Measurements from ENCODE around the gene RNF217. TPM values are rescaled to one million over a fixed set of nuclear protein-coding genes. Genes with fewer than 3 reads are reported as not detected.

The RNF217 gene
- total RNA-seq, 4 donors from 2014 or later, result 6.0 to 24.3 (median 16.0) TPM

GRCh38 chr6:125009578-125009977 lies 47.3 kb downstream of the RNF217 start:
- H3K4me3 ChIP-seq, result no peak overlapping the region
- peaks cover 0 to 23% (median 8%) of the 10 kb centered on the region in 4 donors for H3K4me1 ChIP-seq
- intact Hi-C loops (cut with DNase I; ENCODE audit: low total_unique reads) (no loop called here), in situ Hi-C loops (cut with MboI; ENCODE audit: low pct_ligation_motif_present in 1 of 4, low pct_unique_long_range_greater_than_20kb in 1 of 4, low sequenced_read_pairs in 3 of 4) (no loop called here)
- DNase-seq, result no peak
- no peaks in the 10 kb centered on the region for H3K9me3 ChIP-seq
- no peak overlapping the region for H3K27ac ChIP-seq
- 44 to 56% methylated on average over 4 of the region's 4 CpGs for WGBS, 2 donors (ENCODE audit: low coverage in 1 of 2)
- no peaks in the 10 kb centered on the region for H3K36me3 ChIP-seq
- H3K27me3 ChIP-seq, result no peaks in the 10 kb centered on the region
- TF ChIP-seq CTCF (IDR thresholded peaks at IDR 0.05), result no peak
- TF ChIP-seq POLR2A (IDR thresholded peaks at IDR 0.05), result no peak
- no peak for TF ChIP-seq POLR2AphosphoS5 (IDR thresholded peaks at IDR 0.05)
- TF ChIP-seq EP300 (IDR thresholded peaks at IDR 0.05; ENCODE audit: low read depth), result no peak

- no peak for TF ChIP-seq EP300 (IDR thresholded peaks at IDR 0.05; ENCODE audit: low read depth)
- no peak for TF ChIP-seq POLR2AphosphoS5 (IDR thresholded peaks at IDR 0.05)
- no peak for TF ChIP-seq CTCF (IDR thresholded peaks at IDR 0.05)
- TF ChIP-seq POLR2A (IDR thresholded peaks at IDR 0.05), result no peak
- no peak overlapping the region for H3K4me3 ChIP-seq
- 77 to 95% methylated on average over 2 of the region's 2 CpGs for WGBS, 2 donors (ENCODE audit: low coverage in 1 of 2)
- no peak overlapping the region for H3K27ac ChIP-seq
- peaks cover 0 to 3% (median 0%) of the 10 kb centered on the region in 4 donors for H3K36me3 ChIP-seq
- no peak for DNase-seq
- H3K4me1 ChIP-seq, result peaks cover 0 to 15% (median 3%) of the 10 kb centered on the region in 4 donors
- no peaks in the 10 kb centered on the region for H3K9me3 ChIP-seq
- intact Hi-C loops (cut with DNase I; ENCODE audit: low total_unique reads) (no loop called here), in situ Hi-C loops (cut with MboI; ENCODE audit: low pct_ligation_motif_present in 1 of 4, low pct_unique_long_range_greater_than_20kb in 1 of 4, low sequenced_read_pairs in 3 of 4) (no loop called here)
- no peaks in the 10 kb centered on the region for H3K27me3 ChIP-seq
Observed at GRCh38 chr6:125013938-125014660, 51.9 kb downstream of the RNF217 start.

- Histone ChIP-seq H3K4me1 (peaks cover 0 to 10% (median under 1%) of the 10 kb centered on the region in 4 donors), H3K27ac (no peak overlapping the region), H3K27me3 (no peaks in the 10 kb centered on the region), H3K36me3 (peaks cover 0 to 3% (median 0%) of the 10 kb centered on the region in 4 donors), H3K4me3 (no peak overlapping the region), H3K9me3 (no peaks in the 10 kb centered on the region)
- in situ Hi-C loops (cut with MboI; ENCODE audit: low pct_ligation_motif_present in 1 of 4, low pct_unique_long_range_greater_than_20kb in 1 of 4, low sequenced_read_pairs in 3 of 4) (no loop called here), intact Hi-C loops (cut with DNase I; ENCODE audit: low total_unique reads) (no loop called here)
- TF ChIP-seq EP300 (IDR thresholded peaks at IDR 0.05; ENCODE audit: low read depth) (no peak), CTCF (IDR thresholded peaks at IDR 0.05) (no peak), POLR2AphosphoS5 (IDR thresholded peaks at IDR 0.05) (no peak), POLR2A (IDR thresholded peaks at IDR 0.05) (no peak)
- no peak for DNase-seq
Observed at GRCh38 chr6:125014661-125014957, 52.4 kb downstream of the RNF217 start.

- TF ChIP-seq POLR2AphosphoS5 (IDR thresholded peaks at IDR 0.05) (no peak), CTCF (IDR thresholded peaks at IDR 0.05) (no peak), POLR2A (IDR thresholded peaks at IDR 0.05) (no peak), EP300 (IDR thresholded peaks at IDR 0.05; ENCODE audit: low read depth) (no peak)
- no peaks in the 10 kb centered on the region for H3K27me3 ChIP-seq
- H3K9me3 ChIP-seq, result no peaks in the 10 kb centered on the region
- H3K36me3 ChIP-seq, result peaks cover 0 to 3% (median 0%) of the 10 kb centered on the region in 4 donors
- intact Hi-C loops (cut with DNase I; ENCODE audit: low total_unique reads) (no loop called here), in situ Hi-C loops (cut with MboI; ENCODE audit: low pct_ligation_motif_present in 1 of 4, low pct_unique_long_range_greater_than_20kb in 1 of 4, low sequenced_read_pairs in 3 of 4) (no loop called here)
- H3K4me3 ChIP-seq, result no peak overlapping the region
- no peak overlapping the region for H3K27ac ChIP-seq
- H3K4me1 ChIP-seq, result peaks cover 0 to 9% (median 0%) of the 10 kb centered on the region in 4 donors
- 90 to 91% methylated on average over 4 of the region's 4 CpGs for WGBS, 2 donors (ENCODE audit: low coverage in 1 of 2)
- DNase-seq, result no peak
Observed at GRCh38 chr6:125015152-125015551, 52.9 kb downstream of the RNF217 start.

All from transverse colon (tissue), 4 donors.